Measurements from ENCODE around the gene GDF15. TPM values are rescaled to one million over a fixed set of nuclear protein-coding genes. Genes with fewer than 3 reads are reported as not detected.
"Not testable (repeated sequence)": the region's sequence is repeated elsewhere in the genome, so short reads cannot be mapped to it uniquely, and the experiment has no call there.

Gene GDF15
- total RNA-seq, 4 donors from 2014 or later, result 0.49 to 5.1 (median 4.5) TPM; not detected in 1

- 91 to 95% methylated on average over 8 of the region's 8 CpGs for WGBS, 2 donors
- intact Hi-C loops (cut with DNase I; ENCODE audit: low total_unique reads), result no loop called here
- TF ChIP-seq CTCF (IDR thresholded peaks at IDR 0.05), result no peak
- TF ChIP-seq POLR2A (IDR thresholded peaks at IDR 0.05), result no peak
- H3K4me3 ChIP-seq (ENCODE audit: low read depth, poor library complexity, severe bottlenecking), result no peak overlapping the region
- DNase-seq (ENCODE audit: low spot score in 2 of 2), result no peak
Observed at GRCh38 chr19:18361646-18362045, 24.3 kb upstream of the GDF15 start.

- no peak overlapping the region for H3K4me3 ChIP-seq (ENCODE audit: low read depth, poor library complexity, severe bottlenecking)
- DNase-seq (ENCODE audit: low spot score in 2 of 2), result no peak
- intact Hi-C loops (cut with DNase I; ENCODE audit: low total_unique reads), result no loop called here
- TF ChIP-seq CTCF (IDR thresholded peaks at IDR 0.05) (no peak), POLR2A (IDR thresholded peaks at IDR 0.05) (no peak)
- WGBS, 2 donors, result 91 to 93% methylated on average over 17 of the region's 17 CpGs
Observed at GRCh38 chr19:18362934-18363542, 22.9 kb upstream of the GDF15 start.

- no peak for TF ChIP-seq CTCF (IDR thresholded peaks at IDR 0.05)
- no peak for TF ChIP-seq POLR2A (IDR thresholded peaks at IDR 0.05)
- intact Hi-C loops (cut with DNase I; ENCODE audit: low total_unique reads), result no loop called here
- 70 to 81% methylated on average over 6 of the region's 6 CpGs for WGBS, 2 donors
Observed at GRCh38 chr19:18363787-18364186, 22.2 kb upstream of the GDF15 start.

GRCh38 chr19:18364277-18364825, 21.6 kb upstream of the GDF15 start:
- intact Hi-C loops (cut with DNase I; ENCODE audit: low total_unique reads); H3K4me3 ChIP-seq (ENCODE audit: low read depth, poor library complexity, severe bottlenecking); DNase-seq (ENCODE audit: low spot score in 2 of 2): not testable (repeated sequence)
- 52 to 57% methylated on average over 11 of the region's 11 CpGs for WGBS, 2 donors

More at GRCh38 chr19:18363787-18364186, 22.2 kb upstream of the GDF15 start:
- no peak for DNase-seq (ENCODE audit: low spot score in 2 of 2)
- H3K4me3 ChIP-seq (ENCODE audit: low read depth, poor library complexity, severe bottlenecking), result no peak overlapping the region

- no peak for TF ChIP-seq POLR2A (IDR thresholded peaks at IDR 0.05)
- peak; percentile 82 to 92 for DNase-seq (ENCODE audit: low spot score in 2 of 2)
- WGBS, 2 donors, result 16 to 27% methylated on average over 15 of the region's 15 CpGs
- H3K4me3 ChIP-seq (ENCODE audit: low read depth, poor library complexity, severe bottlenecking), result no peak overlapping the region
- intact Hi-C loops (cut with DNase I; ENCODE audit: low total_unique reads), result no loop called here
Observed at GRCh38 chr19:18364826-18365528, 21.0 kb upstream of the GDF15 start.

- no peak for DNase-seq (ENCODE audit: low spot score in 2 of 2)
- TF ChIP-seq CTCF (IDR thresholded peaks at IDR 0.05) (no peak), POLR2A (IDR thresholded peaks at IDR 0.05) (no peak)
- H3K4me3 ChIP-seq (ENCODE audit: low read depth, poor library complexity, severe bottlenecking), result no peak overlapping the region
- 90 to 96% methylated on average over 2 of the region's 2 CpGs for WGBS, 2 donors
- intact Hi-C loops (cut with DNase I; ENCODE audit: low total_unique reads), result no loop called here
Observed at GRCh38 chr19:18366021-18366435, 19.9 kb upstream of the GDF15 start.

All from lower leg skin (tissue), 4 donors.